ENCODE results near the gene PPARG. TPM values are rescaled to one million over a fixed set of nuclear protein-coding genes. Genes with fewer than 3 reads are reported as not detected.

PPARG gene
- 10.3 TPM for polyA plus RNA-seq (2013, experiment 1 of 2)
- 9.9 TPM for polyA plus RNA-seq (2013, experiment 2 of 2)

GRCh38 chr3:12288182-12289129 is at the start of gene PPARG:
TSS of gene PPARG (plus strand) at chr3:12289070. CDS start at chr3:12379712, 90,642 bp downstream.
- Histone ChIP-seq H2BK12ac (ENCODE audit: low read length in 2 of 2) (peak within 1 kb of the TSS; percentile 43 to 77), H3K4ac (ENCODE audit: low read depth in 1 of 2, low read length in 2 of 2) (peak within 1 kb of the TSS; percentile 2 to 35), H3K23ac (ENCODE audit: low read length in 2 of 2) (peak within 1 kb of the TSS in 1 of 2 experiments; percentile 75), H3K9ac (ENCODE audit: low read length) (peak within 1 kb of the TSS; percentile 92), H4K91ac (ENCODE audit: low read length) (peak within 1 kb of the TSS; percentile 68), H3K18ac (ENCODE audit: low read depth in 1 of 2, low read length in 2 of 2) (peak within 1 kb of the TSS; percentile 62 to 84), H3K4me2 (ENCODE audit: low read length, poor library complexity, severe bottlenecking) (peak within 1 kb of the TSS; percentile 64), H3K14ac (ENCODE audit: low read length in 2 of 2) (no peak within 1 kb of the TSS), H3K79me1 (replicated peaks; ENCODE audit: low read length, poor library complexity, severe bottlenecking) (peaks cover 4% of the 10 kb centered on the region), H3K9me3 (ENCODE audit: control insufficient read depth, low read length) (no peaks in the 10 kb centered on the region), H2BK5ac (ENCODE audit: low read depth, low read length, poor library complexity, severe bottlenecking) (peak within 1 kb of the TSS; percentile 73), H2BK120ac (ENCODE audit: low read depth, low read length) (peak within 1 kb of the TSS; percentile 85), H2AK5ac (ENCODE audit: low read length, severe bottlenecking) (no peak within 1 kb of the TSS), H2BK15ac (ENCODE audit: low read depth, poor library complexity, severe bottlenecking) (peak within 1 kb of the TSS; percentile 97), H3K36me3 (ENCODE audit: control insufficient read depth in 1 of 2, insufficient read depth in 2 of 2, low read depth in 1 of 2, low read length in 2 of 2) (no peaks in the 10 kb centered on the region), H2AFZ (ENCODE audit: low read depth, low read length) (peak within 1 kb of the TSS; percentile 67), H3K27me3 (ENCODE audit: control insufficient read depth in 1 of 2, insufficient read depth in 1 of 2, low read length in 2 of 2) (no peaks in the 10 kb centered on the region), H4K8ac (ENCODE audit: low read length) (peak within 1 kb of the TSS; percentile 85), H3K4me3 (ENCODE audit: insufficient read depth in 1 of 2, low read depth in 1 of 2, low read length in 2 of 2) (peak within 1 kb of the TSS; percentile 75 to 93), H3K4me1 (ENCODE audit: control insufficient read depth, insufficient read depth, low read depth, low read length) (peaks cover 6% of the 10 kb centered on the region), H3K27ac (ENCODE audit: low read length, poor library complexity, severe bottlenecking) (no peak within 1 kb of the TSS)
- peak; percentile 27 for DNase-seq
- 1% methylated on average over 78 of the region's 87 CpGs for WGBS

- H3K4me3 ChIP-seq (ENCODE audit: insufficient read depth in 1 of 2, low read depth in 1 of 2, low read length in 2 of 2): no peak overlapping the region
- no peak overlapping the region for H3K14ac ChIP-seq (ENCODE audit: low read length in 2 of 2)
- no peak overlapping the region for H3K4ac ChIP-seq (ENCODE audit: low read depth in 1 of 2, low read length in 2 of 2)
- DNase-seq: no peak
- no peak overlapping the region for H3K27ac ChIP-seq (ENCODE audit: low read length, poor library complexity, severe bottlenecking)
- no peak overlapping the region for H3K4me2 ChIP-seq (ENCODE audit: low read length, poor library complexity, severe bottlenecking)
- no peaks in the 10 kb centered on the region for H3K27me3 ChIP-seq (ENCODE audit: control insufficient read depth in 1 of 2, insufficient read depth in 1 of 2, low read length in 2 of 2)
- no peak overlapping the region for H2BK15ac ChIP-seq (ENCODE audit: low read depth, poor library complexity, severe bottlenecking)
- no peak overlapping the region for H3K23ac ChIP-seq (ENCODE audit: low read length in 2 of 2)
- H2AK5ac ChIP-seq (ENCODE audit: low read length, severe bottlenecking): no peak overlapping the region
- H2BK120ac ChIP-seq (ENCODE audit: low read depth, low read length): no peak overlapping the region
- H3K36me3 ChIP-seq (ENCODE audit: control insufficient read depth in 1 of 2, insufficient read depth in 2 of 2, low read depth in 1 of 2, low read length in 2 of 2): no peaks in the 10 kb centered on the region
- no peak overlapping the region for H2BK5ac ChIP-seq (ENCODE audit: low read depth, low read length, poor library complexity, severe bottlenecking)
- no peak overlapping the region for H3K18ac ChIP-seq (ENCODE audit: low read depth in 1 of 2, low read length in 2 of 2)
- H2AFZ ChIP-seq (ENCODE audit: low read depth, low read length): no peak overlapping the region
- no peak overlapping the region for H3K9ac ChIP-seq (ENCODE audit: low read length)
- no peak overlapping the region for H4K8ac ChIP-seq (ENCODE audit: low read length)
- H3K4me1 ChIP-seq (ENCODE audit: control insufficient read depth, insufficient read depth, low read depth, low read length): peaks cover 2% of the 10 kb centered on the region
- no peaks in the 10 kb centered on the region for H3K79me1 ChIP-seq (replicated peaks; ENCODE audit: low read length, poor library complexity, severe bottlenecking)
- 73% methylated on average over 5 of the region's 5 CpGs for whole genome bisulfite sequencing
- H4K91ac ChIP-seq (ENCODE audit: low read length): no peak overlapping the region
- no peak overlapping the region for H2BK12ac ChIP-seq (ENCODE audit: low read length in 2 of 2)
- no peaks in the 10 kb centered on the region for H3K9me3 ChIP-seq (ENCODE audit: control insufficient read depth, low read length)
Observed at GRCh38 chr3:12239301-12239700, 49.6 kb upstream of the PPARG start.

GRCh38 chr3:12242772-12243171 is 46.1 kb upstream of the PPARG start:
- H4K91ac ChIP-seq (ENCODE audit: low read length): no peak overlapping the region
- 93% methylated on average over 2 of the region's 2 CpGs for WGBS
- no peak overlapping the region for H3K23ac ChIP-seq (ENCODE audit: low read length in 2 of 2)

GRCh38 chr3:12246497-12247163 is 42.2 kb upstream of the PPARG start:
- WGBS: 72% methylated on average over 3 of the region's 6 CpGs
- Histone ChIP-seq H3K18ac (ENCODE audit: low read depth in 1 of 2, low read length in 2 of 2) (no peak overlapping the region), H3K14ac (ENCODE audit: low read length in 2 of 2) (no peak overlapping the region), H3K36me3 (ENCODE audit: control insufficient read depth in 1 of 2, insufficient read depth in 2 of 2, low read depth in 1 of 2, low read length in 2 of 2) (no peaks in the 10 kb centered on the region), H3K27me3 (ENCODE audit: control insufficient read depth in 1 of 2, insufficient read depth in 1 of 2, low read length in 2 of 2) (no peaks in the 10 kb centered on the region), H3K9me3 (ENCODE audit: control insufficient read depth, low read length) (peaks cover 13% of the 10 kb centered on the region), H3K4ac (ENCODE audit: low read depth in 1 of 2, low read length in 2 of 2) (no peak overlapping the region), H2BK15ac (ENCODE audit: low read depth, poor library complexity, severe bottlenecking) (no peak overlapping the region), H3K79me1 (replicated peaks; ENCODE audit: low read length, poor library complexity, severe bottlenecking) (no peaks in the 10 kb centered on the region), H2AFZ (ENCODE audit: low read depth, low read length) (no peak overlapping the region), H2AK5ac (ENCODE audit: low read length, severe bottlenecking) (no peak overlapping the region), H3K4me2 (ENCODE audit: low read length, poor library complexity, severe bottlenecking) (no peak overlapping the region), H2BK12ac (ENCODE audit: low read length in 2 of 2) (no peak overlapping the region), H2BK5ac (ENCODE audit: low read depth, low read length, poor library complexity, severe bottlenecking) (no peak overlapping the region), H3K23ac (ENCODE audit: low read length in 2 of 2) (no peak overlapping the region), H3K9ac (ENCODE audit: low read length) (no peak overlapping the region), H4K91ac (ENCODE audit: low read length) (no peak overlapping the region), H3K4me1 (ENCODE audit: control insufficient read depth, insufficient read depth, low read depth, low read length) (no peaks in the 10 kb centered on the region), H3K27ac (ENCODE audit: low read length, poor library complexity, severe bottlenecking) (no peak overlapping the region), H4K8ac (ENCODE audit: low read length) (no peak overlapping the region), H3K4me3 (ENCODE audit: insufficient read depth in 1 of 2, low read depth in 1 of 2, low read length in 2 of 2) (no peak overlapping the region), H2BK120ac (ENCODE audit: low read depth, low read length) (no peak overlapping the region)
- DNase-seq: no peak

More at GRCh38 chr3:12242772-12243171, 46.1 kb upstream of the PPARG start:
- Histone ChIP-seq H2BK12ac (ENCODE audit: low read length in 2 of 2) (no peak overlapping the region), H3K4me2 (ENCODE audit: low read length, poor library complexity, severe bottlenecking) (no peak overlapping the region), H3K27me3 (ENCODE audit: control insufficient read depth in 1 of 2, insufficient read depth in 1 of 2, low read length in 2 of 2) (no peaks in the 10 kb centered on the region), H3K4me3 (ENCODE audit: insufficient read depth in 1 of 2, low read depth in 1 of 2, low read length in 2 of 2) (no peak overlapping the region), H4K8ac (ENCODE audit: low read length) (no peak overlapping the region), H3K9ac (ENCODE audit: low read length) (no peak overlapping the region), H3K4me1 (ENCODE audit: control insufficient read depth, insufficient read depth, low read depth, low read length) (peaks cover 2% of the 10 kb centered on the region), H2AFZ (ENCODE audit: low read depth, low read length) (no peak overlapping the region), H3K27ac (ENCODE audit: low read length, poor library complexity, severe bottlenecking) (no peak overlapping the region), H2BK15ac (ENCODE audit: low read depth, poor library complexity, severe bottlenecking) (no peak overlapping the region), H2BK5ac (ENCODE audit: low read depth, low read length, poor library complexity, severe bottlenecking) (no peak overlapping the region), H2BK120ac (ENCODE audit: low read depth, low read length) (no peak overlapping the region), H3K79me1 (replicated peaks; ENCODE audit: low read length, poor library complexity, severe bottlenecking) (no peaks in the 10 kb centered on the region), H3K18ac (ENCODE audit: low read depth in 1 of 2, low read length in 2 of 2) (no peak overlapping the region), H3K4ac (ENCODE audit: low read depth in 1 of 2, low read length in 2 of 2) (no peak overlapping the region), H2AK5ac (ENCODE audit: low read length, severe bottlenecking) (no peak overlapping the region), H3K36me3 (ENCODE audit: control insufficient read depth in 1 of 2, insufficient read depth in 2 of 2, low read depth in 1 of 2, low read length in 2 of 2) (no peaks in the 10 kb centered on the region), H3K9me3 (ENCODE audit: control insufficient read depth, low read length) (no peaks in the 10 kb centered on the region), H3K14ac (ENCODE audit: low read length in 2 of 2) (no peak overlapping the region)
- no peak for DNase-seq

All from mesenchymal stem cell (in vitro differentiated cells and primary cell).